ENCODE data around the gene IMPACT. TPM values are rescaled to one million over a fixed set of nuclear protein-coding genes. Genes with fewer than 3 reads are reported as not detected.
A peak's percentile ranks its signal among the peaks of the same experiment; 100 is the strongest.

Gene IMPACT, protein sequence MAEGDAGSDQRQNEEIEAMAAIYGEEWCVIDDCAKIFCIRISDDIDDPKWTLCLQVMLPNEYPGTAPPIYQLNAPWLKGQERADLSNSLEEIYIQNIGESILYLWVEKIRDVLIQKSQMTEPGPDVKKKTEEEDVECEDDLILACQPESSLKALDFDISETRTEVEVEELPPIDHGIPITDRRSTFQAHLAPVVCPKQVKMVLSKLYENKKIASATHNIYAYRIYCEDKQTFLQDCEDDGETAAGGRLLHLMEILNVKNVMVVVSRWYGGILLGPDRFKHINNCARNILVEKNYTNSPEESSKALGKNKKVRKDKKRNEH
- total RNA-seq = 17.5 TPM
- long read RNA-seq, transcript IMPACT-201 (11 exons, 3,792 nt) = major isoform, 29 of 32 reads
- long read RNA-seq, partial matches to known transcripts = 0 of 32 reads
- long read RNA-seq, other reads (novel, unspliced or antisense) = 2 of 32 reads

DNA sequence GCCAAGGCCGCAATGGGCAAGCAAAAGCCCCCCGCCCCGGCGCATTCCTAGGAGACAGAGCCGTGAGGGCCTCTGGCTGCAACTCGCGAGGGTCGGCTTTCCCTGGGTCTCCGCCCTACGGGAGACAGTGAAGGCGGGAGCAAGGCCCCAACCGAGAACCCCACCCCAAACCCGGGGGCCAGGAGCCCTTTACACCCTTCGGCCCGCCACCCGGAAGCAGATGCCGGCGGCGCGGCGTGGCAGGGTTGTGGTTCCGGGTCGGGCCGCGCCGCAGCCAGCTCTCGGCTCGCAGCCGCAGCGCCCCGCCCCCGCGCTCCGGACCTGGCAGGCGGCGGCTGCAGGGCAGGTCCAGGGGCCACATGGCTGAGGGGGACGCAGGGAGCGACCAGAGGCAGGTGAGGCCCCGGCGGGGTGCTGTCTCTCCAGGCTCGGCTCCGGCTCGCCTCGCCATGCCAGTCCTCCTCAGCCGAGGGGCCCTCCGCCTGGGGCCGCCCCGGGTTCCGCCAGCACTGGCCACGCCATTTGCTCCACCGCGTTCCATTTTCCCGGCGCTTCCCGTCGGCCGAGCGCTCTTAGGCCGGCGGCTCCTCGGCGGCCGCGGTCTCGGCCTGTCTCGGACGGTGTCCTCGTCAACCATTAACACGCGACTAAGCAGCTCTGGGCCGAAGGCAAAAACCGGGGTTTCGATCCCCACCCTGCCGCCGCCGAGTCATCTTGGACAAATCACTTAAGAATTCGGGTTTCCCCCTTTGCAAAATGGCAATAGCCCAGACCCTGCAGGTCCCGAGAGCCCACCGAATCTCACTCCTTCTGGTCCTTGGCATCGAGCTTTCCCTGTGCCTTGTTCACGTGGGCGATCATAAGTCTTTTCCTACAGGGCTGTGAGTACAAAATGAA, at the start of gene IMPACT:
IMPACT (plus strand) TSS at position 273 of the 897 bp plus-strand sequence; CDS start at position 360, 87 bp downstream.
- ATAC-seq (ENCODE audit: poor library complexity) (peak; percentile 100), DNase-seq (peak; percentile 91)
- intact Hi-C loops (cut with DNase I) = no loop called here

DNA sequence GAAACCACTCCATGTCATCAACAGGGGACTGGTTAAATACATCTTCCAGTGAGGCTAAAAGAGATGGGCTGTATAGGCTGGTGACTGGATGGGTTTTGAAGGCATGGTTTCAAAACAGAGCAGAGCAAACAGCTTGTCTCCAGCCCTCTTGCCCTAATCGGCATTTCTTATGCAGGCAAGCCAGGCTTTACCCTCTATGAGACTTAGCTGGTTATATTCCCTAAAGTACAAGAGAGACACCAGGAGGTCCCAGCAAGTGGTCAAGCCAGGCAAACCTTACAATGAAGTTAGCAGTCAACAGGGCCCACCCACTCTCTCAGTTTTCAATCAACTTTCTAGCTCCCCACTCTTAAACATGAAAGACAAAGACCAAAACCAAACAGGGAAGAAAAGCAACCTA, 47.9 kb upstream of the IMPACT start:
- intact Hi-C loops (cut with DNase I) = no loop called here
- DNase-seq (no peak), ATAC-seq (ENCODE audit: poor library complexity) (no peak)

DNA sequence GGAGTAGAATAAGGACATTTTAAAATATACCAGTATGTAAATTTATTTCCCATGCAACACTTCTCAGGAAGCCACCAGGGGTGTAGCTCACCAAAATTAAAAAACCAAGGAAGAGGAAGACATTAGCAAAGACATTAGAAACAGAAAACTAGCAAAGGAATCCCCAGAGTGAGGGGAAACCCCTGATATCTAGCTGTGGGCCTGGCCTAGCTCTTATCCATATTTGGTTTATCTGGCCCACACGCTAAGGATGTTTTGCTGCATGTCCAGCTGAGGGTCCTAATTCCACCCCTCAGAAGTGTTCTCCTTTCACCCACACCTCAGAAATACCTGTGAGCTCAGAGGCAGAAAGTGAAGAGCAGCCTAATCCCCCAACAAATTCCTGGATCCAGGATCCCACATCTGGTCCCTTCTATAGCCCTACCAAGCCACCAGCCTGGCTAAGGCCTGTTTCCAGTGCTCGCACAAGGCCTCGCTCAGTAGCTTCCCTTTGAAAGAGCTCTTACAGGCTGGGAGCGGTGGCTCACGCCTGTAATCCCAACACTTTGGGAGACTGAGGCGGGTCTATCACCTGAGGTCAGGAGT, 46.2 kb upstream of the IMPACT start:
- intact Hi-C loops (cut with DNase I) = no loop called here
- no peak for ATAC-seq (ENCODE audit: poor library complexity)
- no peak for DNase-seq

DNA sequence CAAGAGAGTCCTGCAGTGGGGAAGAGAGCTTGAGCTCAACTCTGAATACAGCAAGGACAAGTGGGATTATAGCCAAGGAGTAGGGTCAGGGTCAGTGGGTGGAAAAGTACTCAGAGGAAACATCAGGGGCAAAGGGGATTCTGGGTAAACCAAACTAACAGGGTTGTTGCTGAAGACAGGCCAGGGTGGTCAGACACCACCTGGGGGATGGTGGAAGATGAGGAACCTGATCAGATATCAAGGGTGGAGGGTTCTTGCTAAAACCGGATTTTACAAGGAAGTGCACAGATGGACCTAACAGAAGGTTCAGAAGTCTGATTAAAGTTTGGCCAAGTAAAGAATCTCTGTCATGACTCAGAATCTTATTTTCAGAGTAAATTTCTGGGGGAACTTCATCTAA, 45.3 kb upstream of the IMPACT start:
- intact Hi-C loops (cut with DNase I) = no loop called here
- no peak for ATAC-seq (ENCODE audit: poor library complexity)

DNA sequence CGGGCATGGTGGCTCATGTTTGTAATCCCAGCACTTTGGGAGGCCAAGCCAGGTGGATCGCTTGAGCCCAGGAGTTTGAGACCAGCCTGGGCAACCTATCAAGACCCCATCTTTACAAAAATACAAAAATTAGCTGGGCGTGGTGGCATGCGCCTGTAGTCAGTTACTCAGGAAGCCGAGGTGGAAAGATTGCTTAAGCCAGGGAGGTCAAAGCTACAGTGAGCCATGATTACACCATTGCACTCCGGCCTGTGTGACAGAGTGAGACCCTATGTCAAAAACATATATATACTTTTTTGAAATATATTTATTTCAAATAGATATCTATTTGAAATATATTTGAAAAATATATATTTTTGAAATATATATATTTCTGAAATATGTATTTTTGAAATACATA, 39.8 kb upstream of the IMPACT start:
- no peak for ATAC-seq (ENCODE audit: poor library complexity)
- intact Hi-C loops (cut with DNase I) = no loop called here

More for the DNA sequence above, 45.3 kb upstream of the IMPACT start:
- no peak for DNase-seq

DNA sequence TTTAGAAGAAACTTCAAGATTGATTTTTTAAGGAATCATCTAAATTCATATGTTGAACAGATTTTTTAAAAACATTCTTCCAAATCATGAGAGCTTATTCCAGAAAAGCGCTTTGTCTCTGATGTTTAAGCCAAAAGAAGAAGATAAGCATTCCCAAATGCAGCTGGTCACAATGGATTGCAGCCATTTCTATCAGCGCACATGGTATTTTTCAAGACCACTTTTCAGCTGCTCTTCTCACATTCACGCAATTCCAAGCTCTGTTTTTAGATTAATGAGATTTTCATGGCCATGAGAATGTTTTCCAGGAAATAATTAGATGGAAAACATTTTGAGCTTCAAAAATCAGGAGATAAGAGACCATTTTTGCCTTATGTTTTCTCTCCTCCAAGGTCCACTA, 37.5 kb upstream of the IMPACT start:
- DNase-seq (no peak), ATAC-seq (ENCODE audit: poor library complexity) (peak; percentile 38)
- intact Hi-C loops (cut with DNase I) = no loop called here

More for the DNA sequence above, 39.8 kb upstream of the IMPACT start:
- DNase-seq = no peak

DNA sequence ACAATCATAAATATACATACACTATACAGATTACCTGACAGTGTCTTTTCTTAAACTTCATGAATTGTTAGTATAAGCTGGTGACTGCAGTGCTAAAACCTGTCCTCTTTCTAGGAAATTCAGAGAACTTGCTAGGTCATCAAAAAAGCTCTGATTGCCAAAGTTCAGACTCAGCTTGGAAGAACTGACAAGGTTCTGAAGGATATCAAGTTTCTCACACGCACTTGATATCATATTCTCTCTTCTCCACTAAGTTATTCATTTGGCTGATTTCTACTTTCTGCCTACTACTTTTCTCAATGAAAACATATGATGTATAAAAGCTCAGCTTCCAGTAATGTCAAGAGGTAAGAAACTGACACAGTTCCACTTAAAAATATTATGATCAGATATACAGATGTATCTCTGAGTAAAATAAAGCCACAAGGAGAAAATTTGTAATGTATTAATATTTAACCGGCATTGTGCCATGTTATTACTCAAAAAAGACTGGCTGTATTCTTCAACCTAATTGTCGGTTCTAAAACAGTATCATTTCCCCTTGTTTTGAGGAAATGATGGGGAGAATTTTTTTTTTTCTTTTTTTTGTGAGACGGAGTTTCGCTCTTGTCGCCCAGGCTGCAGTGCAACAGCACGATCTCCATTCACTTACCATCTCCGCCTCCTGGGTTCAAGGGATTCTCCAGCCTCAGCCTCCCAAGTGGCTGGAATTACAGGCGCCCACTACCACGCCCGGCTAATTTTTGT, 31.2 kb upstream of the IMPACT start:
- intact Hi-C loops (cut with DNase I) = loop anchor here (10.0 kb wide), 1 partner anchor 960 kb away; the partner anchor contains the start of gene ZNF521
- no peak for DNase-seq
- ATAC-seq (ENCODE audit: poor library complexity) = no peak

DNA sequence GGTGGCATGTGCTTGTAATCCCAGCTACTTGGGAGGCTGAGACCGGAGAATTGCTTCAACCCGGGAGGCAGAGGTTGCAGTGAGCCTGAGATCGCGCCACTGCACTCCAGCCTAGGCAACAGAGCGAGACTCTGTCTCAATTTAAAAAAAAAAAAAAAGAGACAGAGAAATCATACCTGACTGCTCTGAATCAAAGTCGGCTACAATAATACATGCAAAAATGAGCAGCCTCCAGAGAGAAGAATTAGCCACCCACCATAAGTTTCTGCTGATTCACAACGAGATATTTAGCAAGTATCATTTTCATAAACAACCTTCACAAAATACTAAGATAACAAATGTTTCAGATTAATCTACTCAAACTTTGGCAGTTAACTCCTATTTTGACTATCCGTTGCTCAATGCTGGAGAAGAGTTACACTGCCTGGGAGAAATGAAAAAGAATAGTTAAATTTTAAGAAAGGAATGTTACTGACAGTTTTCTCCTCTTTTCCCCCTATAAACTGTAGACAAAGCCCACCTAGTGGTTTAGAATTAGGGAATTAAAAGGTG, 30.3 kb upstream of the IMPACT start:
- DNase-seq (no peak), ATAC-seq (ENCODE audit: poor library complexity) (no peak)
- intact Hi-C loops (cut with DNase I) = loop anchor here (10.0 kb wide), 1 partner anchor 959 kb away; the partner anchor contains the start of gene ZNF521

DNA sequence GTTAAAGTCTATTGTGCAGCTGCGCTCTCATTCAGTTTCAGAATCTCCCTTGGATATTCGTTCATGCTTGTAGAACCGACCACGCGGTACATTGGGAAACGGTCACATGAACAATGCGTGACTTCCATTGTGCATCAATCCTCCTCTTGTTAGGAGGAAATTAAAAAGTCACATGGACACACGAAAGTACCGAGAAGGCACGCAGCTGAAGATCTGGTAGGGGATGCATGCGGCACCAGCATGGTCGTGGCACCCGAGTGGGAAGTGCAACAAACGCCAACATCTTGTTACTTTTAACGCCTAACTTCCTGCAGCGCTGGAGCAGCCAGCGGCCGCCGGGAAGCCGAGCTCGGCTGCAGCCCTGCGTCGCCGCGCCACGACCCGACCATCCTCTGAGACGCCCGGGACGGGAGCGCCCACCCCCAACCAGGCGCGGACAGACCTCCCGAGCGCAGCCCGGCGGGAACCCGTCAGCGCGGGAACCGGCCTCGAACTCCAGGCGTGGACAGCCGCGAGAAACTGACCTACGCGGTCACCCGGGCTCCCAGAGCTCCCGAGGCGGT, 29.3 kb upstream of the IMPACT start:
- ATAC-seq (ENCODE audit: poor library complexity) (peak; percentile 58), DNase-seq (no peak)
- intact Hi-C loops (cut with DNase I) = loop anchor here (10.0 kb wide), 1 partner anchor 958 kb away; the partner anchor contains the start of gene ZNF521

DNA sequence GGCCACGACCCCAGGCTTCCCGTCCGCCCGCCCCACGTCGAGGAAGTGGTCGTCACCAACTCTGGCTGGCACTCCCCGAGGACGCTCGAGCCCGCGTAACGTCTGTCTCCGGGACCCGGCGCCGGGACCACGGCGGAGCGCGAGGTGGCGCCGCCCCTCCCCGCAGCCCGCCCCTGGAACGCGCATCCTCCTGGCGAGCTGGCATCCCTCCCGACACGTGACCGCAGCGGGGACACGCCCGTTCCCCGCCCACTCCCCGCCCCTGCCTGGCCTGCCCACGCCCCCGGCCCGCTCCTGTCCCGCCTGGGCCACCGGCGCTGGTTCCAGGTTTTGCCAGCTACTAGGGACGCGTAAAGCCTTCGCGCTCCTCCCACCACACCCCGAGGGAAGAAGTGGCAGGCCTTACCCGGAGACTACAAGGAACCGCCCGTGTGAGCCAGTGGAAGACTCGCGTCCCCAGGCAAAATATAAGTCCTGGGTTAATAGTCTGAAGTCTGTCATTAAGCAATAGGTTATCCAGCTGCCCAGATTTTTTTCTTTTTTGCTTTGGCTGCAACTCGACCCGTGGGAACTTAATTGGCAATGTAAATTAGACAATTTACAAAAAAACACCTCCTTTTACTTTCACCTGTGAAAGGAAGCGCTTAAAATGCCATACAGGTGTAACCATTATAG, 28.6 kb upstream of the IMPACT start, which contains the start of gene OSBPL1A:
OSBPL1A (minus strand) TSS at position 131 of the 675 bp plus-strand sequence. CDS start 20,291 bp downstream, outside the sequence.
- intact Hi-C loops (cut with DNase I) = loop anchor here (10.0 kb wide), 1 partner anchor 957 kb away; the partner anchor contains the start of gene ZNF521
- ATAC-seq (ENCODE audit: poor library complexity) (peak; percentile 99), DNase-seq (peak; percentile 96)

DNA sequence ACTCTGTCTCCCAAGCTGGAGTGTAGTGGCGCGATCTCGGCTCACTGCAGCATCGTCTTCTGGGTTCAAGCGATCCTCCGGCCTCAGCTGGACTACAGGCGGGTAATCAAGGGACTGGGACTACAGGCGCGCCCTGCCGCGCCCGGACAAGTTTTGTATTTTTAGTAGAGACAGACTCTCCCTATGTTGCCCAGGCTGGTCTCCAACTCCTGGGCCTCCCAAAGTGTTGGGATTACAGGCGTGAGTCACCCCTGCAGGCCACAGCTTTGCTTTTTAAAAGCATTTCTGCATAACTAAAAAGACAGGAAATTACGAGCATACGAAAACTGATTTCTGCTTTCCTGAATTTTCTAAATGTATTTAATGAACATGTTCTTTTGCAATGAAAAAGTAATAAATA, 27.9 kb upstream of the IMPACT start:
- ATAC-seq (ENCODE audit: poor library complexity) = no peak
- intact Hi-C loops (cut with DNase I) = loop anchor here (10.0 kb wide), 1 partner anchor 956 kb away; the partner anchor contains the start of gene ZNF521
- no peak for DNase-seq

DNA sequence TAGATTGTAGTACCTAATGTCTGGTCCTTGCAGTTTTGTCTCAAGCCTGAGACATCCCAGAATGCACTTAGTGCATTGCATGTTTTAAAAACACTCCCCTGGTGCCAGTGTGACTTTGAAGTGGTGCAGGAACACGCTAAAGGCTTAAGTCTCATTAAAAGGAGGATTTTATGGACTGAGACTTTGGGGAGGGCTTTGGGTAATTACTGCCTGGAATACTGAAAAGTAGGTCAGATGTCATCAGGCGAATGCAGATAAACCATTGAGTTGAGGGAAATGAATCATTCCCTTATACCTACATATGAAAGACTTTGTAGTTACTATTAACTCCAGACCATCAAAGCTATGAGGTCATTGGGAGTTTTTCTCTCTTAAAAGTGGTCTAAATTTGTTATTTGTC, 25.9 kb upstream of the IMPACT start:
- DNase-seq = no peak
- no peak for ATAC-seq (ENCODE audit: poor library complexity)
- intact Hi-C loops (cut with DNase I) = no loop called here

DNA sequence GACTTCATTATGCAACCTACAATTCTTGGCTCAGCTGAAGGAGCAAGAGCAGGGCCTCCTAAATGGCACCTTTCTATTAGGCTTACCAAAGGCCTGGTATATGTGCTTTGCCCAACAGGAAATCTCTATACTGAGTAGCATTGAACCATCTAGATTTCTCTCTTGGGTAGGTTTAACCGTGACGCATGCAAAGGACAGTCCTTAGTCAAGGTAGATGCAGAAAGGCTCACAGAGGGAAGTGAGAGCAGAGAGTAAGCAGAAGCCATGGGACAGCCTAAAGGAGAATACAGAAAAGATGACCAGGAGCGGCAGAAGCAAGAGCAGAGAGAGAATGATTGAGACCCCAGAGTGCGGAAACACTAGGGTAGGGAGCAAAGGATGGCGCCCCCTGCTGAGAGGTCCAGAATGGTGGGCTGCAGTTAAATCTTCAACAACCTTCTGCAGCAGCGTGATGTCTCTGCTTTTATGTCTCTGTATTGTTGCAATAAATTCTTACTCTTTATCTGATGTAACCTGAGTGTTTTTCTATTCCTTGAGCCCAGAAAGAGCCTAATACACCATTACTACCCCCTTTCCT, 24.2 kb upstream of the IMPACT start:
- ATAC-seq (ENCODE audit: poor library complexity) (no peak), DNase-seq (no peak)
- intact Hi-C loops (cut with DNase I) = no loop called here

DNA sequence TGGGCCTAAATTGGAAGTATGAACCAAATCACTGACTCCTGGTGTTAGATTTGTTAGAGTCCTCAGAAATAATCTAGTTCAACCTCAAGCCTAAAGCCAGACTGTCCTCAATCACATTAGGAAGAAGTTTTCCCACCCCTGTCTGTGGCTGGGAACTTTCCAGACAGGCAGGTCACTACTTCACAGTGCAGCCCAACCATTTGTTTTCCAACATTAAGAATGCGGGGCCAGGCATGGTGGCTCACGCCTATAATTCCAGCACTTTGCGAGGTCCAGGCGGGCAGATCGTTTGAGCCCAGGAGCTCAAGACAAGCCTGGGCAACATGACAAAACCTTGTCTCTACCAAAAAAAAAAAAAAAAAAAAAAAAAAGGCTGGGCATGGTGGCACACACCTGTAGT, 23.4 kb upstream of the IMPACT start:
- no peak for DNase-seq
- intact Hi-C loops (cut with DNase I) = no loop called here
- ATAC-seq (ENCODE audit: poor library complexity) = no peak

DNA sequence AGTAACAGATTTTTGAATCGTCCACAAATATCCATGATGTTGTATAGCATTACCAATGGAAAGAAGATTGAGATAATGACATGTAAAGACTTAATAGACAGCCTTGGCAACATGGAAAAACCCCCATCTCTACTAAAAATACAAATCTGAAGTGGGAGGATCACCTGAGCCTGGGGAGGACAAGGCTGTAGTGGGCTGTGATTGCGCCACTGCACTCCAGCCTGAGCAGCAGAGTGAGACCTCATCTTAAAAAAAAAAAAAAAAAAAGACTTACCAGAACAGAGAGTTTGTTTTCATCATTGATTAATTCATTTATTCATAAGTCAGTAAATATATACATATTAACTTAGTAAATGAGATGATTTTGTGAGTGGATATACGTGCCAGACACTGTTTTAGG, 21.9 kb upstream of the IMPACT start:
- no peak for DNase-seq
- no peak for ATAC-seq (ENCODE audit: poor library complexity)
- intact Hi-C loops (cut with DNase I) = no loop called here

DNA sequence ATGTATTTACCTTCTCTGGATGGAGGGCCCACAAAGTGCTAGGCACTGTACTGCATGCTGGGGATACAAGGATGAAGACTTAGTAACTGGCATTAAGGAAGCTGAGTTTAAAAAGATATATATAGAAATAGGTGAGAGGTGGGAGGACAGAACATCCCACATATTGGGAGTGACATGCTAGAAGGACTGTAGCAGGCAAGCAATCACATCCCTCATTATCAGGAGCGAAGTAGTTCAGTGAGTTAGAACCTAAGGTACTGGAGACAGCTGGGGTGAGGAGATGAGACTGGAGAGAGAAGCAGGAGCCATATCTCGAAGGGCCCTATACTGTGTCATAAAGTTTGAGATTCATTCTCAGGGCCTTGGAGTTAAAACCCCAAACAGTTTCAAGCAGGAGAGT, 18.0 kb upstream of the IMPACT start:
- intact Hi-C loops (cut with DNase I) = no loop called here
- no peak for DNase-seq
- no peak for ATAC-seq (ENCODE audit: poor library complexity)

DNA sequence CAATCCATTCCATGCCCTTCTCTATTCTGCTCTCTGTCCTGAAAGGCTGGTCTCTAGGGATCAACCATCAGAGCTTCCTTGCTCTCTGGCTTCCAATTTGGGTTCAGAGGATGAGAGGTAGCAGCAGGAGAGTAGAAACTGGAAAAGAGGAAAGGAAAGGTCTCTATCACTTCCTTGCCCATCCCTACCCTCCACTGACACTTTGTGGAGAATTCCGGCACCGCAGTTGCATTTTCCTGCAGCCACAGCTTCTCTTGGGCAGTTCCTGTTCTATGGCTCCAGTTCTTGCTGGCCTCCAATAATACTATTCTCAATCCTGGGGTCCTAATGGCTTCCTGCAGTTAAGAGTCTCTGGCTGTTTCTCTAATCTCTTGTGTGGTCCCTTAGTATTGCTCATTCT, 13.3 kb upstream of the IMPACT start:
- intact Hi-C loops (cut with DNase I) = no loop called here
- DNase-seq (no peak), ATAC-seq (ENCODE audit: poor library complexity) (no peak)

All from Right ventricle myocardium superior (tissue), 1 donor.